Uterus (tissue), 4 donors: ENCODE results near the gene EXOC3. TPM values are rescaled to one million over a fixed set of nuclear protein-coding genes. Genes with fewer than 3 reads are reported as not detected.

ENCODE experiments used
- DNase-seq, 2 donors: peaks; one replicate each; pipeline ENCODE4 v3.0.0-alpha.2; 2019 to 2020
- H3K27ac ChIP-seq, 2 donors: fragments of 200-600 bp; sonication (generic); 1 replicate in 1 of 2; 2 replicates in 1 of 2; pipeline ENCODE4 v1.5.1; 2016 to 2018
- H3K27me3 ChIP-seq, 2 donors: fragments of 200-600 bp; sonication (generic); one replicate each; pipeline ENCODE4 v1.5.1; 2018 to 2019; ENCODE audit warnings: control low read depth in 1 of 2
- H3K36me3 ChIP-seq, 2 donors: fragments of 200-600 bp; sonication (generic); one replicate each; pipeline ENCODE4 v1.5.1; 2019; ENCODE audit warnings: control low read depth in 1 of 2
- H3K4me1 ChIP-seq, 2 donors: fragments of 200-600 bp; sonication (generic); one replicate each; pipeline ENCODE4 v1.5.1; 2018 to 2019; ENCODE audit warnings: control low read depth in 1 of 2
- H3K4me3 ChIP-seq, 2 donors: fragments of 200-600 bp; sonication (generic); 1 replicate in 1 of 2; 2 replicates in 1 of 2; pipeline ENCODE4 v1.5.1; 2018 to 2019; ENCODE audit warnings: mild to moderate bottlenecking in 1 of 2
- H3K9me3 ChIP-seq, 2 donors: fragments of 200-600 bp; sonication (generic); one replicate each; pipeline ENCODE4 v1.5.1; 2019; ENCODE audit warnings: control low read depth in 1 of 2
- POLR2A ChIP-seq, 2 donors: fragments of 450-650 bp; IDR thresholded peaks; one replicate each; pipeline ENCODE4 v1.6.1; 2016; ENCODE audit warnings: antibody characterized with exemption in 2 of 2, mild to moderate bottlenecking in 1 of 2, moderate library complexity in 1 of 2
- intact Hi-C: fragments of 100-400 bp; cut with DNase I; formaldehyde crosslinking; loops from one replicate; pipeline ENCODE4 v1.15.1; 2023; ENCODE audit warnings: low total_unique reads
- total RNA-seq, 4 donors: library from RNA; depleted of rRNA in 3 of 4; stranded (reverse); fragments of >200 nt in 3 of 4; gene quantifications; one replicate each; pipeline versions ENCODE4 v1.1.0 to v1.2.4, GENCODE V29; 2014 to 2023
- TF ChIP-seq, protein P1 (sequence below), 4 experiments: fragments of 200-600 bp in 2 of 4; fragments of 450-650 bp in 2 of 4; sonication (generic) in 2 of 4; IDR thresholded peaks; one replicate each; pipeline ENCODE4 v1.5.1; 2016 to 2019; ENCODE audit warnings: antibody characterized with exemption in 4 of 4, mild to moderate bottlenecking in 2 of 4, moderate library complexity in 1 of 4
- donor health status: DM: yes; HTN: yes; CAD: no.

EXOC3 gene
- total RNA-seq, 4 donors from 2014 or later: 30.6 to 64.4 (median 50.2) TPM

DNA sequence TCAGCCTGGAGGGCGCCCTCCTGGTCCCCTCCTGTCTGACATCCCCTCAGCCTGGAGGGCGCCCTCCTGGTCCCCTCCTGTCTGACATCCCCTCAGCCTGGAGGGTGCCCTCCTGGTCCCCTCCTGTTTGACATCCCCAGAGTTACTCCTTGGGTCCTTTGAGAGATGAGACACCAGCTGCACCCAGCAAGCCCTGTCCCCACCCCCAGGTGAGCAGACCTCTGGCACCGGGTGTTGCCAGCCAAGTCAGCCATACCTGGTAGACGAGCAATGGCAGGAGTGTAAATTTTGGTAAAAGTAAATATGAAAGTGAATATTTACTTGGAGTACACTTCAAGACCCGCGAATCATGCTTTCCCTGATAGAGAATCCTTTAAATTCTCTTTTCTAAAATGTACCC is 25.4 kb downstream of the EXOC3 start:
- Histone ChIP-seq H3K27me3 (no peaks in the 10 kb centered on the region), H3K36me3 (no peaks in the 10 kb centered on the region), H3K9me3 (no peaks in the 10 kb centered on the region), H3K4me1 (peaks cover 0 to 8% of the 10 kb centered on the region in 2 donors), H3K27ac (no peak overlapping the region), H3K4me3 (no peak overlapping the region)
- TF ChIP-seq POLR2A (IDR thresholded peaks at IDR 0.05): no peak
- TF ChIP-seq, protein P1, sequence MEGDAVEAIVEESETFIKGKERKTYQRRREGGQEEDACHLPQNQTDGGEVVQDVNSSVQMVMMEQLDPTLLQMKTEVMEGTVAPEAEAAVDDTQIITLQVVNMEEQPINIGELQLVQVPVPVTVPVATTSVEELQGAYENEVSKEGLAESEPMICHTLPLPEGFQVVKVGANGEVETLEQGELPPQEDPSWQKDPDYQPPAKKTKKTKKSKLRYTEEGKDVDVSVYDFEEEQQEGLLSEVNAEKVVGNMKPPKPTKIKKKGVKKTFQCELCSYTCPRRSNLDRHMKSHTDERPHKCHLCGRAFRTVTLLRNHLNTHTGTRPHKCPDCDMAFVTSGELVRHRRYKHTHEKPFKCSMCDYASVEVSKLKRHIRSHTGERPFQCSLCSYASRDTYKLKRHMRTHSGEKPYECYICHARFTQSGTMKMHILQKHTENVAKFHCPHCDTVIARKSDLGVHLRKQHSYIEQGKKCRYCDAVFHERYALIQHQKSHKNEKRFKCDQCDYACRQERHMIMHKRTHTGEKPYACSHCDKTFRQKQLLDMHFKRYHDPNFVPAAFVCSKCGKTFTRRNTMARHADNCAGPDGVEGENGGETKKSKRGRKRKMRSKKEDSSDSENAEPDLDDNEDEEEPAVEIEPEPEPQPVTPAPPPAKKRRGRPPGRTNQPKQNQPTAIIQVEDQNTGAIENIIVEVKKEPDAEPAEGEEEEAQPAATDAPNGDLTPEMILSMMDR (IDR thresholded peaks at IDR 0.05): no peak
- intact Hi-C loops: no loop called here
- peak in 1 of 2 donors; percentile 11 for DNase-seq

DNA sequence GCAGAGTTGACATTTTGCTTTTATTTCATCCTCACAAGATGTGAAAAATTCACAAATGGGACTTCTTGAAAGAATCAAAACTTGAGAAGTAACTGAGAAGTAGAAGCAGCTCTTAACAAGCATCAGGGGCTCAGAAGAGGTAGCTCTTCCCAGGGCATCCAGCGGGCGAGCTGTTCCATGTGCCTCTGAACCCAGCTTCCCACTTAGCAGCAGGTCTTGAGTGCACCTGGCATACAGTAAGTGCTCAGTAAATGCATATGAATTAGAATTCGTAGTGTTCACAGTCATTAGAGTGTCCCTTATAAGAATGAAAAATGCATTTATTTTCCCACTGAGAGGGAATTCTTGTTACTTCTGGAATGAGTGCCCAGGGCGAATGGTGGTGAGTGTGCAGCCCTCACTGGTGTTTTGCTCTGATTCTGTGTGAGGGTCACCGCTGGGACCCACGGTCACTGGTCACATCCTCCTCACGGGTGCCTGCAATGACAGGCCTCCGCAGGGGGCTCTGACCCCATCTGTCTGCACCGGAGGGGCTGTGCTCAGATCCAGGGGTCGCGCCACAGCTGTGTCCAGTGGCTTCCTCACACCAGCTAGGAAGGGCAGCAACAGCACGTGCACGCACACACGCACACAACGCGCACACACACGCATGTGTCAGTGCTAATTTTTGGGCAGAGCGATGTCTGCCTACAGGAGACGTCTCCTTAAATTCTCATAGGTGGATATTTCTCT is 26.9 kb downstream of the EXOC3 start:
- intact Hi-C loops: no loop called here
- no peaks in the 10 kb centered on the region for H3K9me3 ChIP-seq
- peaks cover 0 to 12% of the 10 kb centered on the region in 2 donors for H3K4me1 ChIP-seq
- H3K4me3 ChIP-seq: no peak overlapping the region
- no peak for DNase-seq
- H3K27ac ChIP-seq: no peak overlapping the region
- H3K36me3 ChIP-seq: no peaks in the 10 kb centered on the region
- TF ChIP-seq POLR2A (IDR thresholded peaks at IDR 0.05): no peak
- TF ChIP-seq, protein P1 (IDR thresholded peaks at IDR 0.05): no peak
- H3K27me3 ChIP-seq: no peaks in the 10 kb centered on the region

DNA sequence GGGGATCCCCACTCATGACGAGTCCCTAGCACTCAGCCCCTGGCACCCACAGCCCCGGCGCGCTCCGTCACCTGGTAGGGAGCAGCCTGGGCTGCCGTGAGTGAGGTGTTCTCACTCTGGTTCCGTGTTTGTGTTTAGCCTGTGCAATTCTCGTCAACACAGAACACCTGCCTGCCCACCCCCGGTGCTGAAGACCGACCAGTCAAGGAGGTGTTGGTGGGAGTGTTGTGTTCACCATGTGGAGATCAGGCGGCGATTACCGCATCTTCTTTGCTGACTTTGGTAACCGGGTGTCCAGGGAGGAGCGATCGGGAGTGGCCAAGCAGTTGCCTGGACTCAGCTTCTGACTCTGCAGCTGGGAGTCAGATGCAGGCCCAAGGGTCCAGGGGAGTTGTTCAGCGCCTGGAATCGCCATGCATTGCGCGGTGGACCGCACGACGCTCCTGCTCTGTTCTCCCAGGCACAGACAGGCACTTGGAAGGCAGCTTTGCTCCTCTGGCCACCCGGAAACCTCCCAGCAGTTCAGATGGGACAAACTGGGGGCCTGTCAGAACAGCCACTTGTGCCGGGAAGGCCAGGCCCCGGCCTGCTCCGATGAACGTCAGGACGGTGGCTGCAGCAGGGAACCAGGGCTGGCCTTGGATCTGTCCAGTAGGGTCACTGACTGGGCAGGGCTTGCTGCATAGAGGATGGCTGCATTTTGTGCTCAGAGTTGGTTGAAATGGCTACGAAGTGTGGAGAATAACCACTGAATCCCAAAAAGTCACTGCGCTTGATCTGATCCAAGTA is 28.2 kb downstream of the EXOC3 start:
- no peaks in the 10 kb centered on the region for H3K9me3 ChIP-seq
- TF ChIP-seq, protein P1 (IDR thresholded peaks at IDR 0.05): no peak
- no peak for TF ChIP-seq POLR2A (IDR thresholded peaks at IDR 0.05)
- DNase-seq: no peak
- peaks cover 0 to 17% of the 10 kb centered on the region in 2 donors for H3K4me1 ChIP-seq
- H3K27me3 ChIP-seq: peaks cover 0 to under 1% of the 10 kb centered on the region in 2 donors
- intact Hi-C loops: no loop called here
- H3K27ac ChIP-seq: no peak overlapping the region
- H3K36me3 ChIP-seq: no peaks in the 10 kb centered on the region
- H3K4me3 ChIP-seq: no peak overlapping the region

DNA sequence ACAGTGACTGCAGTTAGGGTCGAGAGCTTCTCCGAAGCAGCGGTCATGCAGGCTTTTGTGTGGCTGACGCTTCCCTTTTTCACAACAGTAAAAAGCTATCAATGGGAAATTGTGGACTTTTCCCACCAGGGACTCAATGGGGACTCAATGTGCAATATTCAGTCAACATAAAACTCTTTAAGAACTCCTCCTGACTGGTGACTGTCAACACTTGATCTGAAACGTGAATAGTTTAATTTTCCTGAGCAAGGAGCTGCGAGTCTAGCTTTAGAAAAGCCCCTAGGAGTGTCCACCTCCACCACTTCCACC is 28.7 kb downstream of the EXOC3 start:
- H3K4me1 ChIP-seq: peaks cover 0 to 17% of the 10 kb centered on the region in 2 donors
- H3K9me3 ChIP-seq: no peaks in the 10 kb centered on the region
- intact Hi-C loops: no loop called here
- H3K27me3 ChIP-seq: peaks cover 0 to 6% of the 10 kb centered on the region in 2 donors
- no peaks in the 10 kb centered on the region for H3K36me3 ChIP-seq
- TF ChIP-seq, protein P1 (IDR thresholded peaks at IDR 0.05): no peak
- TF ChIP-seq POLR2A (IDR thresholded peaks at IDR 0.05): no peak
- peak overlapping the region; percentile 65 to 68 for H3K4me3 ChIP-seq
- no peak for DNase-seq
- peak overlapping the region; percentile 63 to 76 for H3K27ac ChIP-seq

DNA sequence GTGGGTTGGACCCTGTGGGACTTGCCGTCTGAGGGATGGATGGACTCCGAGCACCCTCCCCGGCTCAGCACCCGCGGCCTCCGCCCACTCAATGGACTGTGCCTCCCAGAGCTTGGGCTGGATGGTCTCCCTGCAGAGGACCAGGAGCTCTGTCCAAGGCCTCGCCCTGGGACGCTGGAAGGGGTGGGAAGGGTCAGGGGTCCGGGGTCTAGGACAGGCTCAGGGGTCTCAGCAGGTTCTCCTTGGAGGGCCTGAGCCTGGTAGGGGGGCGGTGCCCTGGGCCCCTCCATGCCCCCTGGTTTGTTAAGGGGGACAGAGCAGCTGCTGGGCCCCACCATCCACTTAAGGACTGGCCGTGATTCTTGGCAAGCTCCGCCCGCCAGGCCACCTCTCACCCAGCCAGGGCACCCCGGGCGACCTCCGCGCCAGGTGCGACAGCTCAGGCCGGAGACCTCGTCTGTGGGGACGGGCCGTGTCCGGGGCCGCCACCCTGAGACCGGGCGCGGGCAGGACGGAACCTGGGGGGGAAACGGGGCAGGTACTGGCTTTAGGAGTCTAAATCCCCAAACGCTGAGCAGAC is 29.2 kb downstream of the EXOC3 start:
- TF ChIP-seq POLR2A (IDR thresholded peaks at IDR 0.05): no peak
- TF ChIP-seq, protein P1 (IDR thresholded peaks at IDR 0.05): no peak
- H3K27me3 ChIP-seq: peaks cover 0 to 8% of the 10 kb centered on the region in 2 donors
- H3K4me3 ChIP-seq: peak overlapping the region; percentile 65 to 68
- H3K4me1 ChIP-seq: peaks cover 0 to 17% of the 10 kb centered on the region in 2 donors
- H3K27ac ChIP-seq: peak overlapping the region; percentile 63 to 76
- no peaks in the 10 kb centered on the region for H3K9me3 ChIP-seq
- intact Hi-C loops: no loop called here
- peak in 1 of 2 donors; percentile 47 for DNase-seq
- no peaks in the 10 kb centered on the region for H3K36me3 ChIP-seq
